Left lung (tissue), 10 donors: ENCODE results near the gene SLC12A7. TPM values are rescaled to one million over a fixed set of nuclear protein-coding genes. Genes with fewer than 3 reads are reported as not detected.

Experiments
- ATAC-seq: fragments of 200-7000 bp; cut with Tn5 transposase; one replicate; pipeline ENCODE4 v1.9.1; 2020; ENCODE audit warnings: moderate library complexity
- DNase-seq, 4 donors: peaks; one replicate each; pipeline ENCODE4 v3.0.0-alpha.2; 2013 to 2020
- H3K27ac ChIP-seq, 2 donors: fragments of 200-600 bp; sonication (generic) in 1 of 2; one replicate each; pipeline versions ENCODE4 v1.5.0 to v1.8.0; 2020 to 2021
- H3K27me3 ChIP-seq, 2 donors: fragments of 200-600 bp; sonication (generic) in 1 of 2; one replicate each; pipeline versions ENCODE4 v1.5.0 to v1.8.0; 2020 to 2021
- H3K36me3 ChIP-seq, 2 donors: fragments of 200-600 bp; sonication (generic) in 1 of 2; one replicate each; pipeline versions ENCODE4 v1.5.0 to v1.8.0; 2020 to 2021
- H3K4me1 ChIP-seq, 2 donors: fragments of 200-600 bp; one replicate each; pipeline ENCODE4 v1.8.0; 2021
- H3K4me3 ChIP-seq, 2 donors: fragments of 200-600 bp; sonication (generic) in 1 of 2; one replicate each; pipeline versions ENCODE4 v1.5.0 to v1.8.0; 2020 to 2021; ENCODE audit warnings: mild to moderate bottlenecking in 1 of 2
- H3K9me3 ChIP-seq, 2 donors: fragments of 200-600 bp; sonication (generic) in 1 of 2; one replicate each; pipeline versions ENCODE4 v1.5.0 to v1.8.0; 2020 to 2021
- intact Hi-C, 2 donors: fragments of 100-400 bp; cut with DNase I; formaldehyde crosslinking; loops; one replicate each; pipeline versions ENCODE4 v1.11.2 to v1.14.2; 2022
- polyA plus RNA-seq, 6 donors: library from polyadenylated mRNA; unstranded; fragments of 120-200 nt; gene quantifications; one replicate each; pipeline ENCODE4 v1.2.1, GENCODE V29; 2013; ENCODE audit not compliant: insufficient read length in 6 of 6
- total RNA-seq, 2 donors: library from RNA; stranded (reverse); fragmentation: NEBNext Ultra II Directional; extraction: Animal tissue kit (Norgen Biotek cat#: 25700); gene quantifications; one replicate each; pipeline ENCODE4 v1.2.1, GENCODE V29; 2021
- TF ChIP-seq, protein P1 (sequence below), 2 donors: fragments of 200-600 bp; sonication (generic) in 1 of 2; IDR thresholded peaks; one replicate each; pipeline versions ENCODE4 v1.5.0 to v1.8.0; 2021; ENCODE audit warnings: antibody characterized with exemption in 2 of 2
- donor health status: DM: no; HTN: yes; CAD: no.
- donor health status: DM: no; HTN: no; CAD: no.

SLC12A7 gene
- total and polyA plus RNA-seq, 8 donors: 28.1 to 45.0 (median 32.3) TPM

GRCh38 chr5:1078206-1078605 lies 33.7 kb downstream of the SLC12A7 start:
- no peaks in the 10 kb centered on the region for H3K9me3 ChIP-seq
- no peak overlapping the region for H3K4me3 ChIP-seq
- DNase-seq (no peak), ATAC-seq (no peak)
- TF ChIP-seq, protein P1, sequence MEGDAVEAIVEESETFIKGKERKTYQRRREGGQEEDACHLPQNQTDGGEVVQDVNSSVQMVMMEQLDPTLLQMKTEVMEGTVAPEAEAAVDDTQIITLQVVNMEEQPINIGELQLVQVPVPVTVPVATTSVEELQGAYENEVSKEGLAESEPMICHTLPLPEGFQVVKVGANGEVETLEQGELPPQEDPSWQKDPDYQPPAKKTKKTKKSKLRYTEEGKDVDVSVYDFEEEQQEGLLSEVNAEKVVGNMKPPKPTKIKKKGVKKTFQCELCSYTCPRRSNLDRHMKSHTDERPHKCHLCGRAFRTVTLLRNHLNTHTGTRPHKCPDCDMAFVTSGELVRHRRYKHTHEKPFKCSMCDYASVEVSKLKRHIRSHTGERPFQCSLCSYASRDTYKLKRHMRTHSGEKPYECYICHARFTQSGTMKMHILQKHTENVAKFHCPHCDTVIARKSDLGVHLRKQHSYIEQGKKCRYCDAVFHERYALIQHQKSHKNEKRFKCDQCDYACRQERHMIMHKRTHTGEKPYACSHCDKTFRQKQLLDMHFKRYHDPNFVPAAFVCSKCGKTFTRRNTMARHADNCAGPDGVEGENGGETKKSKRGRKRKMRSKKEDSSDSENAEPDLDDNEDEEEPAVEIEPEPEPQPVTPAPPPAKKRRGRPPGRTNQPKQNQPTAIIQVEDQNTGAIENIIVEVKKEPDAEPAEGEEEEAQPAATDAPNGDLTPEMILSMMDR (IDR thresholded peaks at IDR 0.05): no peak
- H3K36me3 ChIP-seq: peaks cover 0 to 83% of the 10 kb centered on the region in 2 donors
- no peaks in the 10 kb centered on the region for H3K27me3 ChIP-seq
- no peak overlapping the region for H3K27ac ChIP-seq
- no peaks in the 10 kb centered on the region for H3K4me1 ChIP-seq
- intact Hi-C loops: no loop called here

GRCh38 chr5:1077491-1078020 lies 34.3 kb downstream of the SLC12A7 start:
- no peaks in the 10 kb centered on the region for H3K4me1 ChIP-seq
- TF ChIP-seq, protein P1 (IDR thresholded peaks at IDR 0.05): no peak
- H3K36me3 ChIP-seq: peaks cover 0 to 82% of the 10 kb centered on the region in 2 donors
- no peak for DNase-seq
- no peak overlapping the region for H3K4me3 ChIP-seq
- H3K27ac ChIP-seq: no peak overlapping the region
- intact Hi-C loops: no loop called here
- no peak for ATAC-seq
- no peaks in the 10 kb centered on the region for H3K9me3 ChIP-seq
- H3K27me3 ChIP-seq: no peaks in the 10 kb centered on the region

- Histone ChIP-seq H3K4me1 (no peaks in the 10 kb centered on the region), H3K4me3 (no peak overlapping the region), H3K27me3 (no peaks in the 10 kb centered on the region), H3K36me3 (peaks cover 0 to 82% of the 10 kb centered on the region in 2 donors), H3K9me3 (no peaks in the 10 kb centered on the region), H3K27ac (no peak overlapping the region)
- DNase-seq (no peak), ATAC-seq (no peak)
- TF ChIP-seq, protein P1 (IDR thresholded peaks at IDR 0.05): no peak
- intact Hi-C loops: no loop called here
Observed at GRCh38 chr5:1077026-1077425, 34.8 kb downstream of the SLC12A7 start.

DNA sequence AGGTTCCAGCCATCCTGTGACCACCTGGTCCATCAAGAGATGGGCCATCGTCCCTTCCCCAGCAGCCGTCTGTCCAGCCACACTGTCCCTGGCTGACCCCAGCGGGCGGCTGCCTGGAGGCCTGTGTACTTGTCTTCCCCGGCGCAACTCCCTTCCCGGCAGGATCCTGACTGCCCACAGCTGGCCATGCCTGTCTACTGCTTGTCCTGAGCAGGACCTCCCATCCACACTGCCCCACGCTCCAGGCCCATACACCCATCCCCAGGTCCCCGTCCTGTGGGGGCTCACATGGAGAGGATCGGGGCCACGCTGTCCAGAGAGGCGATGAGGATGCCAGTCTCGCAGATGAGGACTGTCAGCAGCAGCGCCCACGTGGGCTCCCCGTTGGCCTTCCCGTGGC lies 35.5 kb downstream of the SLC12A7 start:
- ATAC-seq (no peak), DNase-seq (no peak)
- intact Hi-C loops: no loop called here
- Histone ChIP-seq H3K9me3 (no peaks in the 10 kb centered on the region), H3K27me3 (no peaks in the 10 kb centered on the region), H3K4me3 (no peak overlapping the region), H3K4me1 (no peaks in the 10 kb centered on the region), H3K27ac (no peak overlapping the region), H3K36me3 (peaks cover 0 to 76% of the 10 kb centered on the region in 2 donors)
- TF ChIP-seq, protein P1 (IDR thresholded peaks at IDR 0.05): no peak

- Histone ChIP-seq H3K9me3 (no peaks in the 10 kb centered on the region), H3K4me1 (no peaks in the 10 kb centered on the region), H3K4me3 (no peak overlapping the region), H3K36me3 (peaks cover 0 to 72% of the 10 kb centered on the region in 2 donors), H3K27ac (no peak overlapping the region), H3K27me3 (no peaks in the 10 kb centered on the region)
- ATAC-seq (no peak), DNase-seq (no peak)
- TF ChIP-seq, protein P1 (IDR thresholded peaks at IDR 0.05): no peak
- intact Hi-C loops: no loop called here
Observed at GRCh38 chr5:1075931-1076330, 35.9 kb downstream of the SLC12A7 start.
